HepG2 (cell line): ENCODE data around the gene LOXL3. TPM values are rescaled to one million over a fixed set of nuclear protein-coding genes. Genes with fewer than 3 reads are reported as not detected.

Source experiments
- ATAD3A ChIP-seq: sonication (generic); formaldehyde crosslinking; IDR thresholded peaks from 2 replicates; pipeline ENCODE4 v1.4.0; 2020; ENCODE audit warnings: missing genetic modification reagents
- FOXP4 ChIP-seq: sonication (generic); formaldehyde crosslinking; IDR thresholded peaks from 2 replicates; pipeline ENCODE4 v1.4.0; 2020; ENCODE audit warnings: missing genetic modification reagents
- GTF2F1 ChIP-seq: fragments of 150-350 bp; IDR thresholded peaks from 2 replicates; pipeline ENCODE4 v1.6.1; 2014; ENCODE audit warnings: low read length
- HNRNPLL ChIP-seq: fragments of 200-400 bp; formaldehyde crosslinking; IDR thresholded peaks from 2 replicates; pipeline ENCODE4 v1.6.1; 2017; ENCODE audit warnings: mild to moderate bottlenecking, low read depth, low read length; ENCODE audit not compliant: poor library complexity, severe bottlenecking
- MBD4 ChIP-seq: IDR thresholded peaks from 2 replicates; pipeline ENCODE4 v1.6.1; 2012; ENCODE audit warnings: low read length, inconsistent platforms, borderline replicate concordance
- MYNN ChIP-seq: sonication (generic); formaldehyde crosslinking; IDR thresholded peaks from 2 replicates; pipeline ENCODE4 v1.4.0; 2020; ENCODE audit warnings: mild to moderate bottlenecking, low read depth, missing genetic modification reagents
- RBM22 ChIP-seq: fragments of 200-400 bp; formaldehyde crosslinking; optimal IDR thresholded peaks from 2 replicates; pipeline ENCODE3; 2017; ENCODE audit warnings: mild to moderate bottlenecking, low read length, moderate library complexity
- RCOR2 ChIP-seq: IDR thresholded peaks from 2 replicates; pipeline ENCODE4 v1.6.1; 2016; ENCODE audit warnings: missing biosample characterization, missing genetic modification reagents
- SNRNP70 ChIP-seq: fragments of 200-400 bp; formaldehyde crosslinking; IDR thresholded peaks from 2 replicates; pipeline ENCODE4 v1.6.1; 2017; ENCODE audit warnings: mild to moderate bottlenecking, low read depth, low read length, moderate library complexity
- STAT6 ChIP-seq: sonication (generic); formaldehyde crosslinking; IDR thresholded peaks from 2 replicates; pipeline ENCODE4 v1.4.0; 2020; ENCODE audit warnings: missing genetic modification reagents, mild to moderate bottlenecking, borderline replicate concordance
- ZBTB3 ChIP-seq: sonication (generic); formaldehyde crosslinking; IDR thresholded peaks from 2 replicates; pipeline ENCODE4 v1.4.0; 2020; ENCODE audit warnings: low read depth, mild to moderate bottlenecking, moderate library complexity, missing genetic modification reagents, borderline replicate concordance
- ZNF12 ChIP-seq: sonication (generic); formaldehyde crosslinking; IDR thresholded peaks from 2 replicates; pipeline ENCODE4 v1.5.0; 2020; ENCODE audit warnings: missing genetic modification reagents
- ZNF350 ChIP-seq: sonication (generic); formaldehyde crosslinking; IDR thresholded peaks from 2 replicates; pipeline ENCODE4 v1.4.0; 2020; ENCODE audit warnings: mild to moderate bottlenecking, low read depth, missing genetic modification reagents, borderline replicate concordance
- ZNF512B ChIP-seq: sonication (generic); formaldehyde crosslinking; IDR thresholded peaks from 2 replicates; pipeline ENCODE4 v1.5.1; 2020; ENCODE audit warnings: missing genetic modification reagents, mild to moderate bottlenecking, borderline replicate concordance
- ZNF580 ChIP-seq: IDR thresholded peaks from 2 replicates; pipeline ENCODE4 v1.6.1; 2016; ENCODE audit warnings: low read depth, borderline replicate concordance
- ZNF768 ChIP-seq: sonication (generic); formaldehyde crosslinking; IDR thresholded peaks from 2 replicates; pipeline ENCODE4 v1.4.0; 2020; ENCODE audit warnings: missing genetic modification reagents
- ZNF788 ChIP-seq: sonication (generic); formaldehyde crosslinking; IDR thresholded peaks from 2 replicates; pipeline ENCODE4 v1.5.0; 2020; ENCODE audit warnings: mild to moderate bottlenecking, missing genetic modification reagents, borderline replicate concordance
- polyA plus RNA-seq, 8 experiments: library from polyadenylated mRNA; depleted of rRNA in 3 of 8; stranded (reverse) in 7 of 8; unstranded in 1 of 8; fragments of >200 nt; fragmentation: Illumina TruSeq in 4 of 8; extraction: Trizol in 4 of 8; gene quantifications; 2 replicates each; pipeline versions ENCODE4 v1.2.1 to v1.2.3, GENCODE V29; 2011 to 2016; ENCODE audit warnings: low read depth in 4 of 8, missing spikeins in 1 of 8, mixed read lengths in 1 of 8; ENCODE audit not compliant: insufficient read depth in 1 of 8
- total RNA-seq, 5 experiments: library from RNA; depleted of rRNA; stranded (reverse); fragments of >200 nt; fragmentation: Illumina TruSeq; extraction: Trizol; gene quantifications; 2 replicates each; pipeline ENCODE4 v1.2.3, GENCODE V29; 2016; ENCODE audit warnings: low read depth in 1 of 5

Gene LOXL3
- total and polyA plus RNA-seq, 2 of the 13 experiments (the other 11 are each of a cell fraction or from before 2014, with no cell fraction given): 0.55 to 6.5 TPM

- TF ChIP-seq SNRNP70 (no peak), ZNF580 (CRISPR knock-in tag) (no peak), MYNN (no peak), MBD4 (no peak), ZNF350 (CRISPR knock-in tag) (no peak), STAT6 (CRISPR knock-in tag) (no peak), ATAD3A (CRISPR knock-in tag) (no peak), ZNF12 (CRISPR knock-in tag) (no peak), HNRNPLL (no peak), ZBTB3 (CRISPR knock-in tag) (no peak), ZNF512B (CRISPR knock-in tag) (no peak), GTF2F1 (no peak), ZNF768 (CRISPR knock-in tag) (peak; percentile 66; the same call in 1 of the 2 replicates), RCOR2 (CRISPR knock-in tag) (no peak), FOXP4 (no peak), ZNF788 (no peak; the same call in 1 of the 2 replicates), RBM22 (no peak)
These were observed 4.6 kb downstream of the LOXL3 start (continued) for GRCh38 chr2:74548900-74549826.
